Astrocyte of the cerebellum (primary cell): ENCODE measurements around the gene NLGN1.
A peak's percentile ranks its signal among the peaks of the same experiment; 100 is the strongest.

Experiments used
- DNase-seq: peaks from one replicate; pipeline ENCODE4 v3.0.0-alpha.2; 2011; ENCODE audit warnings: low read depth
- H3K4me3 ChIP-seq: 2 replicates; pipeline ENCODE4 v1.5.1; 2011; ENCODE audit warnings: mild to moderate bottlenecking, low read depth, low read length, moderate library complexity
- CTCF ChIP-seq: IDR thresholded peaks from 2 replicates; pipeline ENCODE4 v1.5.1; 2012; ENCODE audit warnings: low read length, low read depth, moderate library complexity, mild to moderate bottlenecking; ENCODE audit errors: missing control alignments
- in situ Hi-C: cut with HindIII; loops from 2 replicates; pipeline ENCODE4 v1.10.0; 2017; ENCODE audit warnings: low sequenced_read_pairs

NLGN1 gene

DNA sequence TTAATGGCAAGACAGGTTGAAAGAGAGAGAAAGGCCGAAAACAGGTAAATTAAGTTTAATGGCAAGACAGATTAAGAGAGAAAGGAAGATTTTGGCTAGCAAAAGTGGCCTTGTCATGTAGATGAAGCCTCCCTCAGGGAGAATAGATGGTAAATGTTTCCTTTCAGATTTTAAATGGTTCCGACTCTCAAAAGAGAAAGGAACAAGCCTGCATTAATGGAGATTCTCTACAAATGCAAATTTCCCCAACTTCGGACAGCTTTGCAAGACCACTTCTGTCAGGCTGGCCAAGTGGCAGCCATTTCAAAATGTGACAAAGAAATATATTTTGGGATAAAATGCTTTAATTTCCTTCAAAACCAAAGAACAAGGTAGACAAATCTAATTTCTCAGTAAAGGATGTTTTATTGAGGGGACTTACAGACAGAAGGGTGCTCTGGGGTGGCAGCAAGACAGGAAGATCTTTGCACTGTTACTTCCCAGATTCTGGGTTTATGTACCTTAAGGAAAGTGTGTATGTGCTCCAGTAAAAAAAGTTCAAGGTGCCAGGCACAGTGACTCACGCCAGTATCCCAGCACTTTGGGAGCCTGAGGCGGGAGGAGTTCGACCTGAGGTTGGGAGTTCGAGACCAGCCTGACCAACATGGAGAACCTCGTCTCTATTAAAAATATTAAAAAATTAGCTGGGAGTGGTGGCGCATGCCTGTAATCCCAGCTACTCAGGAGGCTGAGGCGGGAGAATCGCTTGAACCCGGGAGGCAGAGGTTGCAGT lies 835.3 kb downstream of the NLGN1 start:
- no peak for TF ChIP-seq CTCF
- in situ Hi-C loops = no loop called here
- no peak for DNase-seq
- H3K4me3 ChIP-seq = no peak overlapping the region

GRCh38 chr3:174233511-174233910 lies 836.0 kb downstream of the NLGN1 start:
- H3K4me3 ChIP-seq = no peak overlapping the region
- TF ChIP-seq CTCF = no peak
- DNase-seq = no peak
- in situ Hi-C loops = no loop called here

DNA sequence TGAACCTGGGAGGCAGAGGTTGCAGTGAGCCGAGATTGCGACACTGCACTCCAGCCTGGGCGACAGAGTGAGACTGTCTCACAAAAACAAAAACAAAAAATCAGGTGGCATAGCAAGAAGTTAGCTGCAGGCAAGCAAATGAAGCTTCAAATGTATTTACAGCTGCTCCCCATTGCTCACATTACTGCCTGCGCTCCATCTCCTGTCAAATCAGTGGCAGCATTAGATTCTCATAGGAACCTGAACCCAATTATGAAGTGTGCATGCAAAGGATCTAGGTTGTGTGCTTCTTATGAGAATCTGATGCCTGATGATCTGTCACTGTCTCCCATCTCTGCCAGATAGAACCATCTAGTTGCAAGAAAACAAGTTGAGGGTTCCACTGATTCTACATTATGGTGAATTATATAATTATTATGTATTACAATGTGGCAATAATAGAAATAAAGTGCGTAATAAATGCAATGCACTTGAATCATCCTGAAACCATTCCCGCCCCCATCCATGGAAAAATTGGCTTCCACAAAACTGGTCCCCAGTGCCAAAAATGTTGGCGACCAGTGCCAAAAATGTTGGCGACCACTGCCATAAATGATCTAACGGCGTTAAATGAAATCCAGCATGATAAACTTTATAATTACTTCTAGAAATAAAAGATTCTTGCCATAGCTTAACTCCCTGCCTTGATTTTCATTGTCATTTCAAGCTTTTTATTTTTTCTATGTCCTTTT lies 844.9 kb downstream of the NLGN1 start:
- H3K4me3 ChIP-seq = no peak overlapping the region
- DNase-seq = no peak
- TF ChIP-seq CTCF = no peak
- in situ Hi-C loops = no loop called here

DNA sequence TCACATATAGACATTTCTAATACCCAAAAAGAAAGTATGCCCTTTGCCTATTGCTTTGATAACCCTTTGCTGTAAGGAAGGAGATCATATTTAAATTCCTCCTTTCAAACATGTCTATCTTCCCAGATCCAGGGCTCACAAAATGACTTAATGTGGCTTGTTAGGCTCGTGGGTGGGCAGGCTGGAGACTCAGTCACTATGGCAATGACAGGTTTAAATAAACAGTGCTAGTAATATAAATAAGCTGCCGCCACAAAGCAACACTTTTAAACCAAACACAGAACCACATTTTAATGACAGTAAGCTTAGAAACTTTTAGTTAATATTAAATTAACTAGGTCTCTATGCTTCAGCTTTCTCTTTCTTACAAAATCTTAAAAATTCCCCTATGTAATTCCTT lies 845.6 kb downstream of the NLGN1 start:
- H3K4me3 ChIP-seq = no peak overlapping the region
- in situ Hi-C loops = no loop called here
- no peak for TF ChIP-seq CTCF
- DNase-seq = peak; percentile 5

DNA sequence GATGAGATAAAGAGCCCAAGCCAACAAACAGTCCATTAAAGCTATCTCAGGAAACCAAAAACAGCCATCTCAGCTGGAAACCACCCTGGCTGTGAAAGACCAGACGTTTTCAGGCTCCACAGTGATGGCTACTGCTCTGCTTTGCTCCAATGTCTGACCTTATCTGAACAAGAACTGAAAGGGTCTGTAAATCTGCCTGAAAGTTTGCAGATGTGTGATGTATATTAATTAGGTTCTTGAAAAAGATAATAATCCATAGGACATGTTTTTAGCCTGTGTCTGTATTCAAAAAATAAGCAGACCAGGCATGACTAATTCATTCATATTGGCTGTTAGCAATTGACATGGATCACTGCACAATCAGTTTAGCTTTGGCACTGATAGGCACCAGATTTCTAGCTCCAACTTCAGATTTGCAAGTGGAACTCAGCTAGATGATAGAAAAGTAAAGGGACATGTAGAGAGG lies 850.2 kb downstream of the NLGN1 start:
- no peak overlapping the region for H3K4me3 ChIP-seq
- no peak for TF ChIP-seq CTCF
- in situ Hi-C loops = no loop called here

DNA sequence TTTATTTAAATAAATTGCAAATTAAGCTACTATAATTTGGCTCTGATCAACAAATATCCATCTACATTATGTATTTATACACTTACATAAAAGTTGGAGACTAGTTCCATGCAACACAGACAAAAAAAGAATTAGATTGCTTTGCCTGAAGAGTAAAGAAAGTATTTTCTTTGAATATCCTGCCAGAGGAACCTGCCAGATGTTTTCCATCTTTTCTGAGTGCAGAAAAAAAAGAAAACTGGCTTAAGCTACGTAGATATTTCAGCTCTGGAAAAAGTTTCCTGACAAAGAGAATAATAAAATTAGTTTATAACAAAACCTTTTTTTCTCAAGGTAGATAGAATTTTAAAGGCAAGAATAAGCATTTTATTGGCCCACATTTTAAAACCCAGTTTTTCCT lies 854.1 kb downstream of the NLGN1 start:
- in situ Hi-C loops = no loop called here
- no peak for DNase-seq
- H3K4me3 ChIP-seq = no peak overlapping the region
- TF ChIP-seq CTCF = no peak

More for the DNA sequence above, 850.2 kb downstream of the NLGN1 start:
- DNase-seq = peak; percentile 3
